ENCODE measurements around the gene HNF4A. TPM values are rescaled to one million over a fixed set of nuclear protein-coding genes. Genes with fewer than 3 reads are reported as not detected.

Gene HNF4A
- total RNA-seq, 2 donors from 2014 or later, result 56.3 to 58.0 TPM

DNA sequence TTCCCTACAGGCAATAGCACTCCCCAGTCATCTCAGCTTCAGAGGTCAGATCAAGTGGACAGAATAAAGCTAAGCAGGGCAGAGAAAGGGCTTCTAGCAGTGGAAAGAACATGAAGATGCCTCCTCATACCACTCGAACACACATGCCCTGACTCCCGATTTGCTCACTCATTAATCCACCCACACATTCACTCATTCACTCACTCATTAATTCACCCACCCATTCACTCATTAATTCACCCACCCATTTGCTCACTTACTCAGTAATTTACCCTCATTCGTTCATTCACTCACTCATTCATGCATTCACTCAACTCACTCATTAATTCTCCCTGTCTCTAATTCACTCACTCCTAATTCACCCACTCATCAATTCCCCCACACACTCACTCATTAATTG is 43.9 kb downstream of the HNF4A start:
- peak; percentile 17 for DNase-seq
- Mint-ChIP-seq H3K4me1 (peaks cover 73% of the 10 kb centered on the region), H3K4me3 (no peak overlapping the region), H3K36me3 (ENCODE audit: low read depth) (no peaks in the 10 kb centered on the region), H3K27ac (no peak overlapping the region), H3K27me3 (ENCODE audit: insufficient read depth) (no peaks in the 10 kb centered on the region), H3K9me3 (no peaks in the 10 kb centered on the region)
- TF ChIP-seq CTCF (conservative IDR thresholded peaks at IDR 0.05), result no peak
- Histone ChIP-seq H3K4me3 (ENCODE audit: low read length) (no peak overlapping the region), H3K27ac (ENCODE audit: low read depth, low read length) (no peak overlapping the region), H3K36me3 (ENCODE audit: control insufficient read depth, insufficient read depth, low read length) (peaks cover 5% of the 10 kb centered on the region), H3K4me1 (ENCODE audit: control insufficient read depth, insufficient read depth, low read length) (peaks cover 23% of the 10 kb centered on the region), H3K27me3 (ENCODE audit: control insufficient read depth, insufficient read depth, low read length, poor library complexity, severe bottlenecking) (no peaks in the 10 kb centered on the region), H3K9me3 (ENCODE audit: control insufficient read depth, low read length) (no peaks in the 10 kb centered on the region), H3K9ac (ENCODE audit: extremely low read depth, low read length, poor library complexity, severe bottlenecking) (no peak overlapping the region)
- WGBS, 2 experiments (ENCODE audit: insufficient coverage in 1 of 2, insufficient read length in 1 of 2), result 79 to 90% methylated on average over 3 of the region's 3 CpGs

DNA sequence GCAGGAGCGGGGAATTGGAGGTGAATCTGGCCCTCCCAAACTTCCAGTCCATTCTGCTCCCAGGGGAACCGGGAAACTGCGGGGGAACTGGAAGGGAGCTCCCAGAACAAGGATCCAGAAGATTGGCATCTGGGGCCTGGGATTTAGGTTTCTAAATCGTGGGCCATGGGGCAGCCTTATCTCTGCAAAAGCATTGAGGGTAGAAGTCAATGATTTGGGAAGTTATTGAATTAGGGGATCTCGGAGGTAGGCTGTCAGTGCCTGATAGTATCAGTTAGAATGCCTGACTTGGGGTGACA is 45.1 kb downstream of the HNF4A start:
- Mint-ChIP-seq H3K27me3 (ENCODE audit: insufficient read depth) (no peaks in the 10 kb centered on the region), H3K4me3 (peak overlapping the region; percentile 39), H3K9me3 (no peaks in the 10 kb centered on the region), H3K27ac (peak overlapping the region; percentile 85), H3K4me1 (peaks cover 71% of the 10 kb centered on the region), H3K36me3 (ENCODE audit: low read depth) (no peaks in the 10 kb centered on the region)
- TF ChIP-seq CTCF (conservative IDR thresholded peaks at IDR 0.05), result no peak
- no peak overlapping the region for H3K27ac ChIP-seq (ENCODE audit: low read depth, low read length)
- WGBS, 2 experiments (ENCODE audit: insufficient coverage in 1 of 2, insufficient read length in 1 of 2), result 77 to 88% methylated on average over 5 of the region's 5 CpGs
- no peaks in the 10 kb centered on the region for H3K9me3 ChIP-seq (ENCODE audit: control insufficient read depth, low read length)
- H3K4me3 ChIP-seq (ENCODE audit: low read length), result no peak overlapping the region
- H3K36me3 ChIP-seq (ENCODE audit: control insufficient read depth, insufficient read depth, low read length), result peaks cover 5% of the 10 kb centered on the region
- H3K4me1 ChIP-seq (ENCODE audit: control insufficient read depth, insufficient read depth, low read length), result peaks cover 25% of the 10 kb centered on the region
- DNase-seq, result peak; percentile 42
- H3K27me3 ChIP-seq (ENCODE audit: control insufficient read depth, insufficient read depth, low read length, poor library complexity, severe bottlenecking), result no peaks in the 10 kb centered on the region
- H3K9ac ChIP-seq (ENCODE audit: extremely low read depth, low read length, poor library complexity, severe bottlenecking), result no peak overlapping the region

DNA sequence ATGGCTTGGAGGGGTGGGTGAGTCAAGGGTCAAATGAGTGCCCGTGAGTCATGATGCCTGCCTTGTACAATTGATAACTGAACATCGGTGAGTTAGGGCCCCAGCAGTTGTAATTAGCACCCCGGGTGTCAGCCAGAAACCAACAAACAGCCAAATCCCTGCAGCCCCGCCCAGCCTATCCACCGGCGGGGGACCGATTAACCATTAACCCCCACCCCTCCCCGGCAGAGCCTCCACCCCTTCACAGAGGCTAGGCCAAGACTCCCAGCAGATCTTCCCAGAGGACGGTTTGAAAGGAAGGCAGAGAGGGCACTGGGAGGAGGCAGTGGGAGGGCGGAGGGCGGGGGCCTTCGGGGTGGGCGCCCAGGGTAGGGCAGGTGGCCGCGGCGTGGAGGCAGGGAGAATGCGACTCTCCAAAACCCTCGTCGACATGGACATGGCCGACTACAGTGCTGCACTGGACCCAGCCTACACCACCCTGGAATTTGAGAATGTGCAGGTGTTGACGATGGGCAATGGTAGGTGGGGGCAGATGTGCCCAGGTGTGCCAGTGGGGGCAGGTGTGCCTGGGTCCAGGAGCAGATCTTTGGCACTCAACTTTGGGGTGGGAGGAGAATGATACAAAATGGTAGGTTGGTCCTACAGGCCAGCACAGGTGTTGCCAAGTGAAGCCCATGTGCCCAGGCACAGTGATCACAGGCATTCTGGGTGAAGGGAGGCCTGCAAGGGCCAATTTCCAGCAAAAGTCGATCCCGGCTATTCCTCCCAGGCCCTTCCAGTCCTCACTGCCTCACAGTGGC is 45.7 kb downstream of the HNF4A start:
- DNase-seq, result peak; percentile 55
- H3K27me3 ChIP-seq (ENCODE audit: control insufficient read depth, insufficient read depth, low read length, poor library complexity, severe bottlenecking), result no peaks in the 10 kb centered on the region
- H3K9me3 ChIP-seq (ENCODE audit: control insufficient read depth, low read length), result no peaks in the 10 kb centered on the region
- peak overlapping the region; percentile 85 for H3K27ac Mint-ChIP-seq
- peaks cover 5% of the 10 kb centered on the region for H3K36me3 ChIP-seq (ENCODE audit: control insufficient read depth, insufficient read depth, low read length)
- no peaks in the 10 kb centered on the region for H3K9me3 Mint-ChIP-seq
- peaks cover 30% of the 10 kb centered on the region for H3K4me1 ChIP-seq (ENCODE audit: control insufficient read depth, insufficient read depth, low read length)
- no peak for TF ChIP-seq CTCF (conservative IDR thresholded peaks at IDR 0.05)
- no peak overlapping the region for H3K27ac ChIP-seq (ENCODE audit: low read depth, low read length)
- peaks cover 72% of the 10 kb centered on the region for H3K4me1 Mint-ChIP-seq
- H3K4me3 ChIP-seq (ENCODE audit: low read length), result no peak overlapping the region
- WGBS, 2 experiments (ENCODE audit: insufficient coverage in 1 of 2, insufficient read length in 1 of 2), result 81 to 86% methylated on average over 7 to 22 of the region's 23 CpGs
- no peaks in the 10 kb centered on the region for H3K27me3 Mint-ChIP-seq (ENCODE audit: insufficient read depth)
- peak overlapping the region; percentile 39 for H3K4me3 Mint-ChIP-seq
- H3K9ac ChIP-seq (ENCODE audit: extremely low read depth, low read length, poor library complexity, severe bottlenecking), result no peak overlapping the region
- no peaks in the 10 kb centered on the region for H3K36me3 Mint-ChIP-seq (ENCODE audit: low read depth)
